MM.1S (cell line): Measurements from ENCODE around the gene PERCC1.

Source experiments
- DNase-seq: peaks from one replicate; pipeline ENCODE4 v3.0.0-alpha.2; 2015
- H2AFZ ChIP-seq: fragments of 300-600 bp; sonication (generic); 2 replicates; pipeline ENCODE4 v1.6.0; 2016; ENCODE audit warnings: antibody characterized with exemption, low read length
- H3F3A ChIP-seq: fragments of 300-600 bp; sonication (generic); 2 replicates; pipeline ENCODE4 v1.6.1; 2016; ENCODE audit warnings: mild to moderate bottlenecking, antibody characterized with exemption, low read length, moderate library complexity, mixed read lengths; ENCODE audit not compliant: insufficient read depth
- H3K27ac ChIP-seq: fragments of 300-600 bp; sonication (generic); 2 replicates; pipeline ENCODE4 v1.5.1; 2016; ENCODE audit warnings: mild to moderate bottlenecking, low read length
- H3K27me3 ChIP-seq: fragments of 300-600 bp; sonication (generic); replicated peaks from 2 replicates; pipeline ENCODE4 v1.6.0; 2016; ENCODE audit warnings: low read length; ENCODE audit not compliant: insufficient read depth
- H3K36me3 ChIP-seq: fragments of 300-600 bp; sonication (generic); replicated peaks from 2 replicates; pipeline ENCODE4 v1.6.1; 2016; ENCODE audit warnings: mild to moderate bottlenecking, low read length, mixed read lengths; ENCODE audit not compliant: insufficient read depth
- H3K4me1 ChIP-seq: fragments of 300-600 bp; sonication (generic); 2 replicates; pipeline ENCODE4 v1.6.1; 2016; ENCODE audit warnings: low read length, mixed read lengths
- H3K4me2 ChIP-seq: fragments of 300-600 bp; sonication (generic); 2 replicates; pipeline ENCODE4 v1.6.0; 2016; ENCODE audit warnings: low read depth, low read length
- H3K4me3 ChIP-seq: fragments of 300-600 bp; sonication (generic); 2 replicates; pipeline ENCODE4 v1.5.1; 2016; ENCODE audit warnings: low read length, mixed read lengths
- H3K79me2 ChIP-seq: fragments of 300-600 bp; sonication (generic); 2 replicates; pipeline ENCODE4 v1.6.1; 2016; ENCODE audit warnings: mixed run types, low read length, mixed read lengths
- H3K9ac ChIP-seq: fragments of 300-600 bp; sonication (generic); 2 replicates; pipeline ENCODE4 v1.6.1; 2016; ENCODE audit warnings: low read length, mixed read lengths
- H3K9me2 ChIP-seq: fragments of 300-600 bp; sonication (generic); replicated peaks from 2 replicates; pipeline ENCODE4 v1.6.1; 2016; ENCODE audit warnings: mild to moderate bottlenecking, low read length, mixed read lengths; ENCODE audit not compliant: insufficient read depth
- H3K9me3 ChIP-seq: fragments of 300-600 bp; sonication (generic); replicated peaks from 2 replicates; pipeline ENCODE4 v1.6.1; 2016; ENCODE audit warnings: mild to moderate bottlenecking, low read length, mixed read lengths; ENCODE audit not compliant: insufficient read depth
- H4K20me1 ChIP-seq: fragments of 300-600 bp; sonication (generic); 2 replicates; pipeline ENCODE4 v1.6.1; 2016; ENCODE audit warnings: mild to moderate bottlenecking, low read length, moderate library complexity, mixed read lengths; ENCODE audit not compliant: insufficient read depth
- EZH2 ChIP-seq: fragments of 300-600 bp; sonication (generic); optimal IDR thresholded peaks from 2 replicates; pipeline ENCODE3; 2017; ENCODE audit warnings: low read depth, mild to moderate bottlenecking, antibody characterized with exemption, low read length, mixed read lengths
- EZH2phosphoT487 ChIP-seq: fragments of 300-600 bp; sonication (generic); IDR thresholded peaks from 2 replicates; pipeline ENCODE4 v1.6.1; 2018; ENCODE audit warnings: antibody characterized with exemption, low read length
- TF ChIP-seq, protein P1 (sequence below): fragments of 300-600 bp; sonication (generic); IDR thresholded peaks from 2 replicates; pipeline ENCODE4 v1.5.1; 2016; ENCODE audit warnings: antibody characterized with exemption, low read length, mixed read lengths

The PERCC1 gene

DNA sequence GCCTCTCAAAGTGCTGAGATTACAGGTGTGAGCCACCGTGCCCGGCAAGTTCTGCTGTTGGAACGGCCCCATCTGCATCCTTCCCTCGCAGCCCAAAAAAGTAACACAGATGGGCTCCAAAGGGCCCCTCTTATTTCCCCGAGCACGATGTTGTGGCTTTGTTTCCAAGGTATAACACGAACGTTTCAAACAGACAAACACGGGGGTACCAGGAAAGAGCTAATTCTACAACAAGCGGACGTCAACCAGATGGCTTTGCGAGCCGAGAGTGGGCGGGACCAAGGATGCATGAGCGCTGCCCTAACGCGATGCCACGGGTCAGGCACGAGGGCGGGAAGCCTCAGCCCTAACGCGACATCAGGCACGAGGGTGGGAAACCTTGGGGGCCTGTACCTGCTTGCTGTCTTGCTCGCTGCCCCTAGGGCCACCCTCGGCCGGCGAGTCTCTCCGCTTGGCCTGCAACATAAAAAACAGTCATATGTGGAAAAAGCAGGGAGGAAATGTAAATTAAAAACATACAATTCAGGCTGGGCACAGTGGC, 40.6 kb upstream of the PERCC1 start:
- no peaks in the 10 kb centered on the region for H3K36me3 ChIP-seq
- no peak for DNase-seq
- H3K9me3 ChIP-seq: no peaks in the 10 kb centered on the region
- no peak overlapping the region for H2AFZ ChIP-seq
- no peaks in the 10 kb centered on the region for H3F3A ChIP-seq
- H3K4me2 ChIP-seq: no peak overlapping the region
- H4K20me1 ChIP-seq: no peaks in the 10 kb centered on the region
- no peak overlapping the region for H3K9ac ChIP-seq
- H3K9me2 ChIP-seq: no peaks in the 10 kb centered on the region
- H3K79me2 ChIP-seq: no peaks in the 10 kb centered on the region; the same call in 1 of the 2 replicates
- H3K4me1 ChIP-seq: no peaks in the 10 kb centered on the region
- no peaks in the 10 kb centered on the region for H3K27me3 ChIP-seq
- no peak overlapping the region for H3K4me3 ChIP-seq
- H3K27ac ChIP-seq: no peak overlapping the region
- TF ChIP-seq EZH2 (no peak), EZH2phosphoT487 (no peak)
- TF ChIP-seq, protein P1, sequence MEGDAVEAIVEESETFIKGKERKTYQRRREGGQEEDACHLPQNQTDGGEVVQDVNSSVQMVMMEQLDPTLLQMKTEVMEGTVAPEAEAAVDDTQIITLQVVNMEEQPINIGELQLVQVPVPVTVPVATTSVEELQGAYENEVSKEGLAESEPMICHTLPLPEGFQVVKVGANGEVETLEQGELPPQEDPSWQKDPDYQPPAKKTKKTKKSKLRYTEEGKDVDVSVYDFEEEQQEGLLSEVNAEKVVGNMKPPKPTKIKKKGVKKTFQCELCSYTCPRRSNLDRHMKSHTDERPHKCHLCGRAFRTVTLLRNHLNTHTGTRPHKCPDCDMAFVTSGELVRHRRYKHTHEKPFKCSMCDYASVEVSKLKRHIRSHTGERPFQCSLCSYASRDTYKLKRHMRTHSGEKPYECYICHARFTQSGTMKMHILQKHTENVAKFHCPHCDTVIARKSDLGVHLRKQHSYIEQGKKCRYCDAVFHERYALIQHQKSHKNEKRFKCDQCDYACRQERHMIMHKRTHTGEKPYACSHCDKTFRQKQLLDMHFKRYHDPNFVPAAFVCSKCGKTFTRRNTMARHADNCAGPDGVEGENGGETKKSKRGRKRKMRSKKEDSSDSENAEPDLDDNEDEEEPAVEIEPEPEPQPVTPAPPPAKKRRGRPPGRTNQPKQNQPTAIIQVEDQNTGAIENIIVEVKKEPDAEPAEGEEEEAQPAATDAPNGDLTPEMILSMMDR: no peak

DNA sequence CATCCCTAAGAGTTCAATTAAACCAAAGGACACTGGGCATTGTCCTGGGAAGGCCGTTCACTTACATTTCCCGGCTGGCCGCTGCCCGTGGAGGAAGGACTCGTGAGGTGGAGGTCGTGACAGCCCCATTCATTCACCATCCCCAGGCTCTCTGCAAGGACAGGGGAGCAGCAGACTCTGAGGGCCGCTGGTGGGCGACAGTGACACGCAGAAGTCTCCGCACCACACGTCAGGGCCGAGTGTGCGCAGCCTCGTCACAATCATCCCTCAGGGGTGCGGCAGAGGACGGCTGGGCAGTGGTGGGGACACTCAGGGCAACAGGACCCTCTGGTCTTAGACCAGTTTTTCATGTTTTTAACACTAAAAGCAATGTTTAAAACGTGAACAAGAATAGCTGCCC, 38.1 kb upstream of the PERCC1 start:
- H3F3A ChIP-seq: no peaks in the 10 kb centered on the region
- no peaks in the 10 kb centered on the region for H3K36me3 ChIP-seq
- H3K79me2 ChIP-seq: no peaks in the 10 kb centered on the region; the same call in 1 of the 2 replicates
- H3K4me1 ChIP-seq: no peaks in the 10 kb centered on the region
- no peak overlapping the region for H3K27ac ChIP-seq
- H4K20me1 ChIP-seq: no peaks in the 10 kb centered on the region
- H3K9me3 ChIP-seq: no peaks in the 10 kb centered on the region
- no peak overlapping the region for H3K4me2 ChIP-seq
- no peak overlapping the region for H3K4me3 ChIP-seq
- TF ChIP-seq EZH2 (no peak), EZH2phosphoT487 (no peak)
- TF ChIP-seq, protein P1: no peak
- no peak overlapping the region for H2AFZ ChIP-seq
- H3K9ac ChIP-seq: no peak overlapping the region
- DNase-seq: no peak
- no peaks in the 10 kb centered on the region for H3K27me3 ChIP-seq
- no peaks in the 10 kb centered on the region for H3K9me2 ChIP-seq

DNA sequence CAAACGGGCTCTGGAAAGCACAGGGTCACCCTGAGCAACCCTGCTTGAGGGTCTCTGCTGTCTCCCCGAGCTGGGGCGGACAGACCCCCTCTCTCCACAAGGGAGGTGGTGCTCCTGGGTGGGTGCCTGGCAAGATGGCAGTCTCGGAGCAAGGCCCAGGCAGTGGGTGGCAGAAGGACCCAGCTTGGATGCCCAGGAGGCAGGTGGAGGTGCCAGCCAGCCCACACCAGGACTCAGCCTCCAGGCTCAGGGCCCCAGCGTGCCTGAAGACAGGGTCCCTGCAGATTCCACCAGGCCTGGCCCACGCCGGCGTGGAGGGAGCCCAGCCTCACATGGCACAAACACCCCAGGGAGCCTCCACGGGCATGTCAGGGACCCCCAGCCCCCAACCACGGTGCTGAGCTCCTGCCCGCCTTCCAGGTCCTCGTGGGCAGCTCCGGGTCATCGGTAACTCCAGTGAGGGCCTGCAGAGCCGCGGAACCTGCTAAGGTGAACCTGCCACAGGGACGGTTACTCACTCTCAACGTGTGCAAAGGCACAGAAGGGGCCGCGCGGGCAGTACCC, 37.2 kb upstream of the PERCC1 start:
- DNase-seq: no peak
- Histone ChIP-seq H3K9me2 (no peaks in the 10 kb centered on the region), H3K79me2 (no peaks in the 10 kb centered on the region), H3K9ac (no peak overlapping the region), H3K4me3 (no peak overlapping the region), H3K36me3 (no peaks in the 10 kb centered on the region), H3K4me1 (no peaks in the 10 kb centered on the region), H3K9me3 (no peaks in the 10 kb centered on the region), H3K27ac (no peak overlapping the region), H4K20me1 (no peaks in the 10 kb centered on the region), H3F3A (no peaks in the 10 kb centered on the region), H3K27me3 (no peaks in the 10 kb centered on the region), H2AFZ (no peak overlapping the region), H3K4me2 (no peak overlapping the region)
- TF ChIP-seq EZH2 (no peak), EZH2phosphoT487 (no peak)
- TF ChIP-seq, protein P1: no peak
